Renal cortical epithelial cell (primary cell): ENCODE measurements around the gene GMNC. TPM values are rescaled to one million over a fixed set of nuclear protein-coding genes. Genes with fewer than 3 reads are reported as not detected.
A peak's percentile ranks its signal among the peaks of the same experiment; 100 is the strongest.
"Not testable (repeated sequence)": the region's sequence is repeated elsewhere in the genome, so short reads cannot be mapped to it uniquely, and the experiment has no call there.

Experiments
- DNase-seq: peaks from one replicate; pipeline ENCODE4 v3.0.0-alpha.2; 2011; ENCODE audit warnings: low read depth
- total RNA-seq: library from RNA; depleted of rRNA; stranded (reverse); fragments of >200 nt; gene quantifications from 2 replicates; pipeline ENCODE4 v1.2.3, GENCODE V29; 2014

GMNC gene, protein sequence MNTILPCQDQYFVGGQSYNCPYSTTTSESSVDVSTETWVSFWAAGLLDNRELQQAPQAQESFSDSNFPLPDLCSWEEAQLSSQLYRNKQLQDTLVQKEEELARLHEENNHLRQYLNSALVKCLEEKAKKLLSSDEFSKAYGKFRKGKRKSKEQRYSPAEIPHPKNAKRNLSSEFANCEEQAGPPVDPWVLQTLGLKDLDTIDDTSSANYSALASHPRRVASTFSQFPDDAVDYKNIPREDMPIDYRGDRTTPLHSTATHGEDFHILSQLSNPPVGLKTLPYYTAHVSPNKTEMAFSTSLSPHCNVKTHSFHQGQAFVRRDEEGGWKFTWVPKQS
- 1.5 TPM in 1 of 2 replicates, not detected in the other for total RNA-seq

DNA sequence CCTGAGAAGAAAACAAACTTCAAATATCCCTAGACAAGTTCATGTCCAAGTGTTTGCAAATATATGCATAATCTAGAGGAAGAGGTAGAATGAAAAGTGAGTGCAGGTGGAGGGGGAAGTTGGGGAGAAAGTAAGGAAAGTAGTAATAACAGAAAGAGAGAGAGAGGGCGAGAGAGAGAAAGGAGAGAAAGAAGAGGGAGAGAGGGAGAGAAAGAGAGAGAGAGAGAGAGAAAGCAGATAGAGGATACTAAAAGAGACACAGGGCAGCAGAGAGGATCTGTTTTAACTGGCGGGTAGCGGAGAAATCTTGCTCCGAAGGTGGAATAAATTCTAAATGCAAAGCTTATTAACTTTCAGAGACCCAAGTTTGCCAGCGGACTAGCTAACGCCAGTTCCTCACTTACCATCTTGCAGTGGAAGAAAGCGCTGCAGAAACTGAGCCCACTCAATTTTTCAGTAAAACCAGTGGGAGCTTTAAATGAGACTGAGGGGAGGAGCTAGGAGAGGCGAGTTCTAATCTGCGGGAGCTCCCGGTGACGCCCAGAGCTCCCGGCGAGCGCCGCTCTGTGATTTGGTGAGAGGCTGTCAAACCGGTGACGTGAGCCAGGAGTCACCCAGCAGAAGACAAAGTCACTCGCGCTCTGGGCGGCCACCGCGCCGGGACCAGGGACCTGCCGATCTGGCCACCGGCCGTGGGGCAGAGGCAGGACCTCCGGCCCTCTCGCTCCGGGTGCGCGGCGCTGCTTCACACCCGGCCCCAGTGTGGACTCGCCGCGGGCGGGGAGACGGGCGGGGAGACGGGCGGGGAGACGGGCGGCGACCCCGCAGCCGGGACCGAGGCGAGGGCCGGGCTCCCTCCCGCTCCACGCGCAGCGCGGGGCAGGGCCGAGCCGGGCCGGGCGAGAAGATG is at the start of gene GMNC:
Gene GMNC, minus strand, starts transcription at position 486 of the 910 bp plus-strand sequence. Its CDS starts 79 bp downstream, at position 407.
- peak; percentile 78 for DNase-seq

DNA sequence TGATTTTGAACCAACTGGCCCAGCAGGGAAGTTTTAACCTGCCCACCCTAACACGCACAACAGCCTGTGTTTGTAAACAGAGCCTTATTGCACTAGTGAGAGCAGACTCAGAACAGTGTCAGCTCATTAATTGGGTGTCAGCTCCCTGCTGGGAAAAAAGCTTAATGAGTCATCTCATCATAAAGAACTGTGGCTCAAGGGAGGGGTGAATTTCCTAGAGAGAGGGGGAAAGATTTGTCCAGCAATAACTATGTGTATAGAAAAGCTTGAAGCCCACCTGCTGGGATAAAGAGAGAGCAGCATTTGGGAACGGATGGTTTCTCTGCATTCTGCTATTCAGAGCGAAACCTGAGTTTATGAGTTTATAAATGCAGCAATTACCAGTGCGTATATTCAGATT is 48.9 kb upstream of the GMNC start:
- peak; percentile 75 for DNase-seq

DNA sequence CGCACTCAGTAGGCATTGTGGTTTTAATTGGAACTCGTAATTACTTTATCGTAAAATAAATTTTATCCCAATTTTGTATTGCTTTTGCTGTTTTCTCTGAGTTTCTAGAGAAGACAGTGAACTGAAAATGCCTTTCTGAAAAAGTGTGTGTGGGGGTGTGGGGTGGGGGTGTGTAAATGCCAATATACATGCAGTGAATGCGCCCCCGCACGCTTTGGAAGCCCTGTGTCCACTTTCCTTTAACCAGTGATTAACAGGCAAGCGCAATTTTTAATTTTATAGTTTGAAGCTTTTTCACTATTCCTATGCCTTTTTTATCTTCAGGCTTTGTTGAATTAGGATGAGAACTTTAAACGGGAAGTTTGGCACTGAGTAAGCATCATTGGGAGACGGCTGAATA is 47.4 kb upstream of the GMNC start:
- no peak for DNase-seq

DNA sequence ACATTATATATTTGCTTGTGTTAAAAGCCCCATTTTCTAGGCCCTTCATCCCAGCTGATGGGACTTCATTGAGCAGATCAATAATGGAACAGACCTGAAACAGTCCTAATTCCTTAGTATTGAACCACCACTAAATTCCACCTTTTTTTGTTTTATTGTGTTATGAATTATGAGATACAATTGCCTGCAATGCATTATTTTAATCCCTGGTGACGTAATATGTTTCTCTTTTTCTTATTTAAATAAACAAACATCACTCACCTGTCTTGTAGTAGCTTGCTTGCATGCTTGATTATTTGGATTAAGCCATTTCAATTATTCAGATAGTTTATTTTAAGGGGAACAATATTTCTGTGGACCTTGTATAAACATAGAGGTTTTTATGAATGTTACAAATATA is 40.7 kb upstream of the GMNC start:
- no peak for DNase-seq

DNA sequence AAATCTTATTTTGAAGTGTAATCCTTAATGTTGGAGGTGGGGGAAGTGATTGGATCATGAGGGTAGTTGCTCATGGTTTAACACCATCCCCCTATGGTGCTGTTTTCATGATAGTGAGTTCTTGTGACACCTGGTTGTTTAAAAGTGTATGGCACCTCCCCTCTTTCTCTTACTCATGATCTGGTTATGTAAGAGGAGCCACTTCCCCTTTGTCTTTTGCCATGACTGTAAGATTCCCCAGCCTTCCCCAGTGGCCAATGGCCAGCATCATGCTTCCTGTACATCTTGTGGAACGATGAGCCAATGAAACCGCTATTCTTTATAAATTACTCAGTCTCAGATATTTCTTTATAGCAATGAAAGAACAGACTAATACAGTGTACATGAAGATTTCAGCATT is 39.8 kb upstream of the GMNC start:
- DNase-seq = no peak

DNA sequence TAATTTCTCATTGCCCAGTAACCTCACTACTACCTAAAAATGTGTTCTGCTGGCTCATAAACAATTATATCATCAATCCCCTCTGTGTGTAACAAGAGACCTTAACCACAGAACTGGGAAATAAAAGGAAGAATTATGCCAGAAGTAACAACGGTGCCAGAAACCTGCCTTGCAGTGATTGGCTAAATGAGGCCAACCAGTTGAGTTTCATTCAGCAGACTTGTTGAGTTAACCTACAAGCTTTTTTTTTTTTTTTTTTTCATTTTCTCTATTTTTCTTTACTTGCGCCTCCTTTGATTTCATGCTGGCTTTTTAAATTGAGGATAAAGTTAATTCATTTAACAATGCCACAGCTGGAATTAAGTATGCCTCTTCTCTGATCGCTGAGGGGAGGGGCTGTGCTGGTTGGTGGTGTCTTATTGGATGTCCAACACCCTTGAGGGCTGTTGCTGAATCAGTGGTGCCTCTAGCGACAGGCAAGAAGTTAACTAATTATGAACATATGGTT is 30.0 kb upstream of the GMNC start:
- DNase-seq = no peak

DNA sequence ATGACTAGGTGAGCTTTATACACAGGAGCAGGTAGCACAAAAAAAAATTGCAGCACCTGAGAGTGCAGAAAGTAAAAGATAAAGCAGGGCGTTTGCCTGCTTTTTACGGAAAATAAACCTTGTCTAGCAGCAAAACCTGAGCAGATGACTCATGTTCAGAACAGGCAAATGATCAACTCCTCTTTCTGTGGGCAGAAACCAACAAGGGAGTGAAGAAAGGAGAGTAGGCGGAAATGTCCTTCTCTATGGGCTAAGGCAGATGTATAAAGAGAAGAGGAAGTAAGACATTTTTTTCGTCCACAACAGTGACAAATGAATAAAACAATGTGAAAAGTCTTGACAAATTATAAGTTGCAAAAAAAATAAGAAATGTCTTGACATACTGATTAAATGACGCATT is 24.5 kb upstream of the GMNC start:
- DNase-seq = peak; percentile 90

DNA sequence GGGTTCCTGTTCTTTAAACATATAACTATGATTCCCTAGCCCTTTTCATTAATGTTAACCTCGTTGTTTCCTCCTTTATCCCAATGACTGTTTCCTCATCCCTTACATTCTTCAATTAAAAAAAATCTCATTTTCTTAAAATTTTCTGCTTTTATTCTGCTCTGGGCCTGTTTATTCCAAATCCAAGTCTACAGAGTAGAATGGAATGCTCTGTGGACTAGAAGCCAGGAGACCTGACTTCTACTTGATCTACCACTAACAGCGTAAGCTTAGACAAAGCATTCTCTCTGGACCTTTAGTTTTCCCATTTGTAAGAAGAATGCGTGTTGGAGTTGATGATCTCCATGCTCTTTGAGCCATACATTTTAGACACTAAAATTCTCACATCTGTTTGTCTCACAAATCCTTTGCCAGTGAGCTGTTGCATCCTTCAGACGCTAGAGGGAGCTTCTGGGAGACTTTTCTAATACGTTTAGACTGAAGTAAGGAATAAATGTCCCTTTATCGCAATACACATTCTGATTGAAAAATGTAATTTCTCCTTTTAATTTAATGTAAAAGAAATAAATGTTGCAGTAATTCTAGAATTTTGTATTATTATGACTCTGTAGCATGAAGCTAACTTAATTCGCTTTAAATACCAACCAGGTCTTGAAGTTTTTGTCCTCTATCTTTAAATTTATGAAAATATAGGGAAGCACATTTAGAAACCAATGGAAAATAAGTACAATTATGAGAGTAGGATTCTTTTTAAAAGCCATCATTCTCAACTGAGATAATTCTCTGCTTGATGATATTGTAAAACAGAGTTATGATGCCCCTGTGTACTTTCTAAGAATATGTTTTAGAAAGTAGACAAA is 21.7 kb upstream of the GMNC start:
- peak; percentile 69 for DNase-seq

DNA sequence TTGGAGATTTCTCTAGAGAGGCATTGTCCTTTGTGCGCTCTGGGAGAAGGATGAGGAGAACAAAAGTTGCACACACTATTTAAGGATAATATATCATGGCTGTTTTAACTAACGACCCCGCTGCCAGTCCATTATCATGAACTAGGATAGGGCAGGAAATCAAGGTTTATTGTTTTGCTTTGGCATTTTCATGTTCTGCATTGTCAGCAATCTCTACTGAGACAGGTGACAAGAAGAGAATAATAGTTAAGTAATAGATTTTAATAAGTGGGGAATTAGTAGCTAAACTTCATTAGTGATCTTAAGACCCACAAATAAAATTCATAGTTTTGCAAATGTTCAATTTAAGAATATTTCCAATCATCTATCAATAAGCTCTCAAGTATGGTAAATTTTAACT is 20.6 kb upstream of the GMNC start:
- DNase-seq = no peak

DNA sequence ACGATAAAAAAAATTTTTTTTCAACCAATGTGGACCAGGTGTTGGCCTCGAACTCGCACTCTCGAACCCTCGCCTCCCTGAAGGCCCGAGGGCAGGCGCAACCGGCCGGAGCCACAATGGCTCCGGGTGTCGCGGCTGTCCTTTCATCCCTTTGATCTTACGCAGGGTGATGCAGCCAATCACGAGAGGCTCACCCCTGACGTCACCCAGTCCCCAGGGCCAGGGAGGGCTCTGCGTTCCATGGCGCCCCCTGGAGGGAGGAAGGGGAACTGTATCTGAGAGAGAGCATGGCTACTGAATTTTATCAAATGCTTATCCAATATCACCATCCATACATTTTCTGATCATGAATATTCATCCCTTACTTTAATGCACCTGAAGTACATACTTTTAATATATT is 15.4 kb upstream of the GMNC start:
- DNase-seq = no peak

DNA sequence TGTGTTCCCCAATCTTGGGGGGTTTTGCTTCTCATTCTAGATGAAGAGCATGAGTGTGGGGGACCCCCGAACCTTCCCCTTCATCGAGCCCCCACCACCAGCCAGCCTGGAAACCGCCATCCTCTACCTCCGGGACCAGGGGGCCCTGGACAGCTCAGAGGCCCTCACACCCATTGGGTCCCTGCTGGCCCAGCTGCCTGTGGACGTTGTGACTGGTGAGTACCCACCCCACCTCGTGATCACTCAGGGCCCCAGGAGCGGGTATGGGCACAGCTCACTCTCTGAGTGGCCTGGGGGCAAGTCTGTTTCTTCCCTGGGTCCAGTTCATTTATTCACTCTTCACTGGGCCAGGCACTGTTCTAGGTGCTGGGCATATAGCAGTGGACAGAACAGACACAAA is 13.9 kb upstream of the GMNC start:
- DNase-seq = not testable (repeated sequence)

DNA sequence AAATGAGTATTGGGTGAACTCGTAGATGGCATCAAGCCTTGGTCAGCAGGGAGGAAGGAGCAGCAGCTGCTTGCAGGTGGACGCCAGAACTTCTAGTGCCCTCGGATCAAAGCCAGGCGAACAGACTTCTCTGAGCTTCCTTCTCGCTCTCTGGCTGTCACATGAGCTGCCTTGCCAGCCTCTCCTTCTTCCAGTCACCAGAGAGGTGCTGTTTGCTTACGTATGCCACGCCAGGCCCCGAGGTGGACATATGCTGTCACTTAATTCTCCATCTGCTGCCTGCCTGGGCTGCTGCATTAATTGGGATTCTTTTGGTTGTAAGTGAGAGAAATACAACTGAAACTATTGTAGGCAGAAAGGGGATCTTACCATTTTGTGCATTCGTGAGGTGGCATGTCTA is 12.6 kb upstream of the GMNC start:
- not testable (repeated sequence) for DNase-seq

DNA sequence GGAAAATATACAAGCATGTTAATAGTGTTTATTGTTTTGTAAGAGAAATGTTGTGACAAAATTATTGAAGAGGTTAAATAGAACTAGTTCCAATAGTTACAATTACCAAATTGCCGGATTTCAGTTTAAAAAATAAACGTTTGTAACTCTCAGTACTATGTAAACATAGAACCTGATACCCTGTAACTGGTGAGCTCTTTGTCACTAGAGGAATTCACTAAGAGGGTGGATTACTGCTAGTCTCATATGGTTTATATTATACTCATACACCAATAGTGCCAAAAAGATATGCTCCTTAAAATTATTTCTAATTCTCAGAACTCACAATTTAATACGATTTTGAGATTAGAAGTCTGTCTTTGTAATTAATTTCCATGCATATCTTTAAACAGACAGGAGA is 7.6 kb upstream of the GMNC start:
- no peak for DNase-seq

DNA sequence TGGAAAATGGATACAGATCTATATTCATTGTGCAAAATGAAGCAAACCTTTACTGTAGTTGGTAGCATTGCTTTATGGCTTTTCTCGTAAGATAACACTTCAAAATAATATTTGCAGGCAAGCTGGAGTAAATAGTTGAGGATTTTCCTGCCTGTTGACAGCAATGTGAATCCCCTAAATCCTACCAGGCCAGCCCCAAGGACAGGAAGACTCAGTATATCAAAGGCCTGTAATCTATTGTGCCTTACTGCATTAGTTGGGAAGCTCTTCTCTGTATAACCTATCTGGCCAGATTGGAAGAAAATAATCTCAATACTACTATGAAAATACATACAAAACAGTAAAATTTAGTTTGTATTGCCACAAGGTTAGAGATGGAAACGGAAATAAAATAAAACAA is 4.6 kb upstream of the GMNC start:
- no peak for DNase-seq

DNA sequence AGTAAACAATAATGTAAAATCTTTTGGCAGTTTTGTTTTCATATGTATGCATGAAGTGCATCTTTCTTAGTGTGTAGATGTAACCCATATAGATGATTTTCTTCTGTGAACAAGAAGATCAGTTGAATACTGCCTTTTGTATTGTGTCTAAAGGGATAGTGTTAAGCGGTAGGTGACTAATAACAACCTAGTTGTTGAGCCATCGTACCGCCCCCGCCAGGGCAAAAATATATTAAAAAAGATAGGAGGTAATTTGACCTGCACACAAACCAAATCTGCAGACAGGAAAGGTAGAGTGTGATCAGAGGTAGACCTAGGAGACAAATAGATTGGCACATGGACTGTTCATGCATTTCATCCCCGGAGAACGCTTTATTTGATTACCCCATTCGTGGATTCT is 3.3 kb upstream of the GMNC start:
- peak; percentile 57 for DNase-seq

DNA sequence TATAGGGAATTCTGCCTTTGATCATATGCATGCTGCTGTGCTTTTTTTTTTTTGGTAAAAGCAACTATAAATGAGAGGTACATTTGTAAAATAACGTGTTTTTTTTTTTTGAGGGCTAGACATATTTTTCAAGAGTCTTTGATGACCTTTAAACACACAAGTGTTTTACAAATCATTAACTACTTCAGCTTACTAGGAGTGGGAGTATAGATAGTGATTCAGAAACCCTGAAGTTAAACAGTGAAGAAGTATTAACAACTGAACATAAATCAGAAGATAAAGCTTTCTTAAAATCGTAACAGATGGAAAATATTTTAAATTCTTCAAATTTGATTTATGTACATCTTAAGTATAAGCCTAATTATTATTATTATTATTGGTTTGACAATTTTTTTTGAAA is 2.9 kb upstream of the GMNC start:
- DNase-seq = peak; percentile 82

DNA sequence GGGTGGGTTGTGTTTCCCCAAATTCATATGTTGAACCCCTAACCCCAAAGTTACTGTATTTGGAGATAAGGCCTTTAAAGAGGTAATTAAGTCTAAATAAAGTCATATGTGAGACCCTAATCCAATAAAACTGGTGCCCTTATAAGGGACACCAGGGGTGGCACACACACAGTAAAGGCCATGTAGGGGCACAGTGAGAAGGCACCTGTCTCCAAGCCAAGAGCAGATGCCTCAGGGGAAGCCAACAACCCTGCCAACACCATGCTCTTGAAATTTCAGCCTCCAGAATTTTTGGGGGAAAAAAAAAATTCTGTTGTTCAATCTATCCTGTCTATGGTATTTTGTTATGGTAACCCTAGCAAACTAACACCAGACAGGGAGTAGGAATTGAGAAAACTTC is 1.5 kb upstream of the GMNC start:
- no peak for DNase-seq

DNA sequence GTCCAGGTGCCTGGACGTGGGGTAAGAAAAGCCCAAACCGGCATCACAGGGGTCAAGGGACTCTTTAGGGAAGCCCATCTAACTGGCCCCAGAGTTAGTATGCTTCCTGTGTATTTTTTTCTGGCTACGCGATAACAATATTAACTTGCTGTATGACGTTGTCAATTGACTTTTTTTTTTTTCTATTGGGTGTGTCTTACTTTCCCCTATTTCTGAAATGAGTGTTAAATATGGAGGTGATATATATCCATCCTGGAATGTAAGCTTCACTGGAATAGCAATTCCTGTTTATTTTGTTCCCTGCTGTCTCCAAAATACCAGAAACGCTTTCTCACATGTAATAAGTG is 598 bp upstream of the GMNC start:
- DNase-seq = peak; percentile 33

DNA sequence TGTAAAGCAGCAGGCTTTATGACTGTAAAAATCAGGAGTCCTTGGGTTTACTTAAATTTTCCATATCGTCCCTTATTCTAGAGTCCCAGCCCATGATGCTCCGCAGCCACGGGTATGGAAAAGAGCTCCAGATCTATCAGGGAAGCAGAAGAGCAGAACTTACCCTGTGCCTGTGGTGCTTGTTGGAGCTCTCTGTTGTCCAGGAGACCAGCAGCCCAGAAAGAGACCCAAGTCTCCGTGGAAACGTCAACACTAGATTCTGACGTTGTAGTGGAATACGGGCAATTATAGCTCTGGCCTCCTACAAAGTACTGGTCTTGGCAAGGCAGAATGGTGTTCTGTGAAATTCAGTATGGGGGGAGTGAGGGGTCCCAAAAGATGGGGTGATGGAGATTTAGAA is 2.0 kb downstream of the GMNC start:
- DNase-seq = peak; percentile 33

DNA sequence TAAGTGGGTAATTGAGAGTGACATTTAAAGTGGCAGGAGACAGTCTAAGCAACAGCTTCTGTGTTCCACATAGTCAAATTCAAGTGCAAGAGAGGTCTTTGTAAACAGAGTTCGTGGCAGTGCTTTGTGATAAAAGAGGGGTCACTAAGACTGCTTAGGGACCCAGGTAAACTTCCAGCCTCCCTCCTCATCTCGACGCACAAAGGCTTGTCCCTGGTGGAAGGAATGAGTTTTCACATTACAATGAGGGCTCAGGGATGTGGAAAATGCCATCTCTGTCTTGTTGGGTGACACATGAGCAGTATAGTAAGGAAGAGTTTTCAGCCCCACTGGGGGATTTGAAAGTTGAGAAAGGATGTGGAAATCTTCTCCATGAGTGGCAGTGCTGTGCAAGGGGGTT is 7.3 kb downstream of the GMNC start:
- DNase-seq = no peak

DNA sequence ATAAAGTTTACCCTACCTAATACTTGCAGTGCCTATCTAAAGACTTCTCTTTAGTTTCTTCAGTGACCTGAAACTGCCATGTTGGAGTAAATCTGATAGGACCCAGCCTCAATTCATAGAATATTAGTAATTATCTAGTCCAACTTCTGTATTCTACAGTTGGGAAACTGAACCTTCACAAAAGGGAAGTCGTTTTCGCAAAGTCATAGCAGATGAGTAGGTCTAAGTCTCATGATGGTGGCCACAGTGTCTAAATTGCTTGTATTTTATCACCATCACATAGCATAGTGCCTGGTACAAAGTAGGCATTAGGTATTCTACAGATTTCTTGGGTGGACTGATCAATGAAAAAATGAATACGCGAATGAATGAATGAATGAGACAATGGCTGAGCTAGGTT is 8.4 kb downstream of the GMNC start:
- no peak for DNase-seq

DNA sequence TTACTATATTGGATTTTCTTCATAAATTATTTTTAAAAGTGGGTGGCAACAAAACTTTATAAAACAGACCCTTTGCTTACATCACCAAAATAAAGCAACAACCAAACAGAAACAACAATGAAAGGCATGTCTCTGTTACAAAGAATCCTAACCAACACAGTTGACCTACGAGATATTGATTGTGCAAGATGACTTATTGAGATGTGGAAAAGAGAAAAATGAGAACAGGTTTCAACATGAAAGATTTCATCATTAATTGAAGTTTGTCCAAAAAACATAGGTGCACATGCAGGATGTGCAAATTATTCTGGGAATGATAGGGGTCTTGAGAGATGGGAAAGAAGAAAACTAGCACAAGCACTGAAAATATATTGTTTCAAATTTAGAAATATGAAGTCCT is 9.0 kb downstream of the GMNC start:
- DNase-seq = no peak
